GM23338 (cell line): ENCODE results near the gene SCTR.

ENCODE experiments used
- CREB1 ChIP-seq: fragments of 250-450 bp; sonication (Bioruptor Pico); IDR thresholded peaks from 2 replicates; pipeline ENCODE4 v1.5.0; 2020; ENCODE audit warnings: low read depth, mild to moderate bottlenecking, moderate library complexity
- CTCF ChIP-seq, 2 experiments: fragments of 200-600 bp in 1 of 2; sonication (generic) in 1 of 2; conservative IDR thresholded peaks; 2 replicates each; pipeline versions ENCODE4 v1.5.1 to v1.6.1; 2016 to 2017; ENCODE audit warnings: antibody characterized with exemption in 2 of 2, low read depth in 2 of 2, mild to moderate bottlenecking in 2 of 2, moderate library complexity in 1 of 2
- ETS1 ChIP-seq: IDR thresholded peaks from 2 replicates; pipeline ENCODE4 v1.6.1; 2016; ENCODE audit warnings: antibody characterized with exemption
- EZH2 ChIP-seq: fragments of 200-600 bp; sonication (generic); IDR thresholded peaks from one replicate; pipeline ENCODE4 v1.8.0; 2017; ENCODE audit warnings: antibody characterized with exemption, mild to moderate bottlenecking, low read depth; ENCODE audit not compliant: unreplicated experiment
- EZH2phosphoT487 ChIP-seq: fragments of 200-600 bp; sonication (generic); IDR thresholded peaks from one replicate; pipeline ENCODE4 v1.8.1; 2018; ENCODE audit warnings: antibody characterized with exemption; ENCODE audit not compliant: unreplicated experiment
- JUNB ChIP-seq: IDR thresholded peaks from one replicate; pipeline ENCODE4 v1.6.1; 2016; ENCODE audit warnings: antibody characterized with exemption; ENCODE audit not compliant: unreplicated experiment
- NANOG ChIP-seq: IDR thresholded peaks from 2 replicates; pipeline ENCODE4 v1.6.1; 2016; ENCODE audit warnings: antibody characterized with exemption, borderline replicate concordance
- POLR2AphosphoS5 ChIP-seq: IDR thresholded peaks from 2 replicates; pipeline ENCODE4 v1.6.1; 2016; ENCODE audit warnings: antibody characterized with exemption, low read depth
- REST ChIP-seq: IDR thresholded peaks from one replicate; pipeline ENCODE4 v1.6.1; 2018; ENCODE audit warnings: antibody characterized with exemption; ENCODE audit not compliant: unreplicated experiment
- STAT1 ChIP-seq: IDR thresholded peaks from one replicate; pipeline ENCODE4 v1.6.1; 2016; ENCODE audit warnings: antibody characterized with exemption; ENCODE audit not compliant: unreplicated experiment
- ZNF331 ChIP-seq: fragments of 250-450 bp; sonication (Bioruptor Pico); IDR thresholded peaks from 2 replicates; pipeline ENCODE4 v1.5.0; 2020; ENCODE audit warnings: low read depth, mild to moderate bottlenecking, moderate library complexity
- ZNF462 ChIP-seq: fragments of 250-450 bp; sonication (Bioruptor Pico); IDR thresholded peaks from 2 replicates; pipeline ENCODE4 v1.5.0; 2020; ENCODE audit warnings: mild to moderate bottlenecking, moderate library complexity

GRCh38 chr2:119428488-119429224 is 95.6 kb downstream of the SCTR start:
- TF ChIP-seq CTCF (conservative IDR thresholded peaks at IDR 0.05; ENCODE audit: low read depth in 2 of 2) (no peak), EZH2 (no peak), POLR2AphosphoS5 (no peak), REST (no peak), ETS1 (no peak), ZNF331 (CRISPR knock-in tag) (no peak), JUNB (no peak), EZH2phosphoT487 (no peak), CREB1 (CRISPR knock-in tag) (no peak), NANOG (no peak), STAT1 (no peak), ZNF462 (no peak)
